Upper lobe of left lung (tissue), 4 donors: ENCODE results near the gene NAV2.

Experiments
- CTCF ChIP-seq, 6 experiments: fragments of 450-650 bp in 4 of 6; fragments of 200-600 bp in 2 of 6; sonication (generic) in 2 of 6; IDR thresholded peaks; one replicate each; pipeline ENCODE4 v1.5.1; 2016 to 2019; ENCODE audit warnings: antibody characterized with exemption in 6 of 6
- EP300 ChIP-seq, 4 donors: sonication (generic); formaldehyde crosslinking; IDR thresholded peaks; one replicate each; pipeline ENCODE4 v1.5.1; 2017; ENCODE audit warnings: antibody characterized with exemption in 4 of 4, control low read depth in 2 of 4
- POLR2A ChIP-seq, 4 donors: fragments of 450-650 bp; IDR thresholded peaks; one replicate each; pipeline ENCODE4 v1.5.1; 2016 to 2017; ENCODE audit warnings: antibody characterized with exemption in 4 of 4, mild to moderate bottlenecking in 2 of 4
- POLR2AphosphoS5 ChIP-seq, 2 donors: sonication (generic); formaldehyde crosslinking; IDR thresholded peaks; one replicate each; pipeline ENCODE4 v1.5.1; 2017; ENCODE audit warnings: antibody characterized with exemption in 2 of 2

- no peak for TF ChIP-seq CTCF (IDR thresholded peaks at IDR 0.05)
- no peak for TF ChIP-seq POLR2AphosphoS5 (IDR thresholded peaks at IDR 0.05)
- no peak for TF ChIP-seq EP300 (IDR thresholded peaks at IDR 0.05)
- TF ChIP-seq POLR2A (IDR thresholded peaks at IDR 0.05): no peak
These were observed 314.9 kb downstream of the NAV2 start for GRCh38 chr11:20027556-20028013.
